ENCODE results near the gene CD58. TPM values are rescaled to one million over a fixed set of nuclear protein-coding genes. Genes with fewer than 3 reads are reported as not detected.

CD58 gene
- total and polyA plus RNA-seq, 11 donors = 19.6 to 45.8 (median 30.8) TPM

DNA sequence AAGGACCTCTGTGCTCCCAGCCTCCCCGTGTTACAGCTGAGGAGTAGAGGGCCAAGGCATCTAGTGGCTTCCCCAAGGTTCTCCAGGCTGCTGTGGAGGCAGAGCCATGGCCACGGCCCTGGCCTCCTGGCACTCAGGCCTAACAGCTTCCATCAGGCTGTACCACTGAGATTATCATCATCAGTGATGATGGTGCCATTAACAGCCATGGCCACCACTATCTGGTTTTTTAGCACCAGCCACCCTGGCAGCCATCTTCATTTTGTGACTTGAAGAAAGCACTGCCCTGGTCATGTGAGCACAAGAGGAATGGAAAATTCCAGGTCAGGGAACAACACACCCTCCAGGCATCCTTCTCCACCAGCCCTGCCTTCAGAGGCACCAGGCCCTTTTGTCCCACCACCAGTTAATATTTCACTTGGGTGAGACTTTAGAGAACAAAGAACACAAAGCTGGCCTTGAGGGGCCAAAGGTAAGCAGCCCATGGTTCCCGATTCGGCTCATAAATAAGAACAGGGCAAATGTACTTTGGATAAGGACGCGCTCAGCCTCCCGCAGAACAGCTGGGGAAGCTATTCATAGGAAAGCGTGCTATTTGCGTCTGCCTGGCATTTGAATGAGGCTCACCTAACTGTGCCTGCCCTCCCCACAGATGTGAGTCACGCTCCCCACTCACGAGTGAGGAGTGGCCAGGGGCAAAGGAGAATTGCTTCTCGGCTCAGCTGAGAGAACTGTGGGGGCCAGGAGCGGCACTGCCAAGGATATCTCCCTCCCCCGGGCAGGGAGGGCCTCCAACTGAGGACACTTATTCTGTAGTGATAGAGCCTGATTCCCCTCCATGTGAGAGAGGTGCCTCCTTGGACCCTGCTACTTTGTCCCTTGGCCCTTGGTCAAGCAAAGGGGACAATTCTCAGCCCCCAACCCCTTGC, 95.6 kb downstream of the CD58 start:
- peak overlapping the region; percentile 75 to 96 (median 90) for H3K27ac ChIP-seq

DNA sequence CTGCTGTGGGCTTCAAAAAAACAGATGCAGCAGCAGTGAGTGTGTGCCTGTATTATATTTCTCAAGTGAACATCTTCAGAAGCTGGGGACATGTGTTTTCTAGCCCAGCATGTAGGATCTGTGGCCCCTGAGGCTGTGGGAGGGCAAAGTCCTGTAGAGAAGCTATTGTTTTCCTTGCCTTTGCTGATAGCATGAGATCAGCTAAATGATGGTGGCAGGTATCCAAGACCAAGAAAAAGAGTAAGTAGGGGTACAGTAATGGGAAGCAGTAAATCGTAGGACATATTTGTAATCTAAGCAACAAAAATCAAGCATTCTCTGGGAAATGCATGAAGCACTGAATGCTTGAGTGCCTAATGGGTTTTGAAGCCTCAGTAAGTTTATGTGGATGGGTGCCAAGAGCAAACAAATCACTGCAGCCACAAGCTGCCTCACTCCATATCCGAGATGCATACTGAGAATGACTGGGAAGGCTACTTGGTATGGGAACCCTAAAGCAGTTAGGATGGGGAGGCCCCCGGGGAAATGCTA, 98.3 kb downstream of the CD58 start:
- no peaks in the 10 kb centered on the region for H3K9me3 ChIP-seq
- intact Hi-C loops (cut with DNase I) = no loop called here
- TF ChIP-seq CTCF (IDR thresholded peaks at IDR 0.05) = no peak
- TF ChIP-seq POLR2A (IDR thresholded peaks at IDR 0.05) = no peak
- DNase-seq (no peak), ATAC-seq (no peak)
- peaks cover 0 to 29% (median 16%) of the 10 kb centered on the region in 12 donors for H3K4me1 ChIP-seq
- no peak overlapping the region for H3K4me3 ChIP-seq
- no peak overlapping the region for H3K27ac ChIP-seq
- no peaks in the 10 kb centered on the region for H3K27me3 ChIP-seq
- no peaks in the 10 kb centered on the region for H3K36me3 ChIP-seq
- 56 to 61% (median 61%) methylated on average over 3 of the region's 3 CpGs for WGBS, 4 donors

More for the DNA sequence above, 95.6 kb downstream of the CD58 start:
- H3K36me3 ChIP-seq = no peaks in the 10 kb centered on the region
- peak; percentile 69 to 87 (median 86) for ATAC-seq
- DNase-seq = peak; percentile 56 to 86 (median 70)
- H3K4me3 ChIP-seq = no peak overlapping the region
- no peaks in the 10 kb centered on the region for H3K27me3 ChIP-seq
- H3K9me3 ChIP-seq = no peaks in the 10 kb centered on the region
- intact Hi-C loops (cut with DNase I) = loop anchor here in 7 of 10 donors (2.0 to 5.0 kb wide), 6 partner anchors 43 to 98 kb away; no protein-coding TSS in a partner anchor
- H3K4me1 ChIP-seq = peaks cover 0 to 40% (median 23%) of the 10 kb centered on the region in 12 donors
- WGBS, 4 donors = 52 to 70% (median 60%) methylated on average over 9 to 14 of the region's 14 CpGs
- TF ChIP-seq POLR2A (IDR thresholded peaks at IDR 0.05) = no peak
- no peak for TF ChIP-seq CTCF (IDR thresholded peaks at IDR 0.05)

DNA sequence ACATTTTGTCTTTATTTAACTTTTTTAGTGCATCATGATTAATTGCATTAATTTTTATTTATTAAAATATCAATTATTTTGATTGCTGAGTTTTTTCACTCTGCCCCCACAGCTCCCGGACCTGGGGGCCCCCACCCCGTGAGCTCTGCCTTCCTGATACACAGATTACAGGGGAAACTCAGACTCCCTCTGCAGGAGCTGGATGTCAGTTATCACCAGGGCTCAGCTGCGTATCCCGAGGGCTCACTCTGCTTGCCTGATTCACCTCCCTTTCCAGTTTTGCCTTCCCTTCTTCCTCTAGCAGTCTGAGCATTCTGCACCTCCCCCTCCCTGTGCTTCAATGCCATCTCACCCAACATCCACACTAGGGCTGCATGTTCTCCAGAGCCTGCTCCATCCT, 99.6 kb downstream of the CD58 start:
- ATAC-seq = no peak
- intact Hi-C loops (cut with DNase I) = no loop called here
- DNase-seq = no peak

More for the DNA sequence above, 99.6 kb downstream of the CD58 start:
- Histone ChIP-seq H3K9me3 (no peaks in the 10 kb centered on the region), H3K4me1 (peaks cover 0 to 18% (median 8%) of the 10 kb centered on the region in 12 donors), H3K27me3 (no peaks in the 10 kb centered on the region), H3K36me3 (no peaks in the 10 kb centered on the region), H3K27ac (no peak overlapping the region), H3K4me3 (no peak overlapping the region)
- WGBS, 4 donors = 56 to 77% (median 70%) methylated on average over 4 of the region's 4 CpGs
- TF ChIP-seq CTCF (IDR thresholded peaks at IDR 0.05) (no peak), POLR2A (IDR thresholded peaks at IDR 0.05) (no peak)
